GM18867 (cell line): ENCODE results near the gene RBM44.
"Not testable (repeated sequence)": the region's sequence is repeated elsewhere in the genome, so short reads cannot be mapped to it uniquely, and the experiment has no call there.

ENCODE experiments used
- ATAC-seq: cut with Tn5 transposase; IDR thresholded peaks from one replicate; pipeline ENCODE4 v1.9.1; 2021; ENCODE audit warnings: mild to moderate bottlenecking, moderate library complexity; ENCODE audit not compliant: unreplicated experiment

Gene RBM44

GRCh38 chr2:237782181-237782580, 16.4 kb upstream of the RBM44 start:
- no peak for ATAC-seq

DNA sequence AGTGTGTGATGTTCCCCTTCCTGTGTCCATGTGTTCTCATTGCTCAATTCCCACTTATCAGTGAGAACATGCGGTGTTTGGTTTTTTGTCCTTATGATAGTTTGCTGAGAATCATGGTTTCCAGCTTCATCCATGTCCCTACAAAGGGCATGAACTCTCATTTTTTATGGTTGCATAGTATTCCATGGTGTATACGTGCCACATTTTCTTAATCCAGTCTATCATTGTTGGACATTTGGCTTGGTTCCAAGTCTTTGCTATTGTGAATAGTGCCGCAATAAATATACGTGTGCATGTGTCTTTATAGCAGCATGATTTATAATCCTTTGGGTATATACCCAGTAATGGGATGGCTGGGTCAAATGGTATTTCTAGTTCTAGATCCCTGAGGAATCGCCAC, 14.9 kb upstream of the RBM44 start:
- ATAC-seq: not testable (repeated sequence)

GRCh38 chr2:237786936-237787335, 11.6 kb upstream of the RBM44 start:
- ATAC-seq: no peak

DNA sequence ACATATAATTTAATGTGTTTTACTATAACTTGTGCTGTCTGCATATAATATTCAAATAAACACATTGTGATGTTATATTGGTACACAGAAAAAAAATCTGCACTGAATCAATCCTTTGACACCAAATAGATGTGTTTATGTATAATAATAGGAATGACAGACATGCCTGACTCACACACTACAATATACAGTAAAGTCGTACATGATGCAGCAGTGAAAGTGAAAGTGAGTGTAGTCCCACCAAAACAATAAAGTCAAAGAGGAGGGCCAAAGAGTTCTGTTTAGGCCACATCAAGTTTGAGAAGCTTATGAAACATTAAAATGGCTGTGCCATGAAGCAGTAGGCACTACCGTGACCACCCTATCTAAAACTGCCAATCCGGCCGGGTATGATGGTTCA, 8.2 kb upstream of the RBM44 start:
- ATAC-seq: no peak

DNA sequence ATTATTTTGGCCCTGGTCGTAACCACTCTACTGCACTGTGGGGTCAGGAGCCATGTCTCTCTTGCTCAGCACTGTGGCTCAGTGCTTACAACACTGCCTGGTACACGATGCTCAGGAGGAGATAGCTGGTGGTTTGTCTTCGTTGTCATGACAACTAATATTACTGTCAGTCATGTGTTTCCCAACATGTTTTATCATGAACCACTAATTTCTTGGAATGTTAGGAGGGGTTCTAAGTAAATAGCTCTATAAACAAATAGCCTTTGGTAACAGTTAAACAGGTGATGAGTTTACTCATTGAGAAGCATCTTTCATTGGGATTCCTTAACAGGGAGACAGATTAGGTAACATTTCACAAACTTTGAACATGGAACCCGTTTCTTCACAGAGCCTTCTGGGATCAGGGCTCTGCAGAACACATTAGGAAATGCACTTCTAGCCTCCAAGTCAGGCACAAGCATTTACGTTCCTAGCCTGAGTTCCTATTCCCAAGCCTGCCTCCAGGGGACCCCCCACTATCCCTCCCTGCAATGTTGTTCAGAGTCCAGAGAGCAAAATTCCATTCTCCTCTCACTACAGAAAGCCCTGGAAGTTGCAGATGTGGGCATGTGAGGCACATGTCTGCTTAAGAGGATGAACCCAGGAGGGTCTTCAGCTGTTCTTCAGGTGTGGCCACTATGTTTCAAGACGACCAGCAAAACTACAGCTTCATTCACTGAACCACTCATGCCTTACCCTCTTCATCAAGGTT, 6.4 kb upstream of the RBM44 start:
- ATAC-seq: no peak

GRCh38 chr2:237797253-237797652, 1.3 kb upstream of the RBM44 start:
- no peak for ATAC-seq

DNA sequence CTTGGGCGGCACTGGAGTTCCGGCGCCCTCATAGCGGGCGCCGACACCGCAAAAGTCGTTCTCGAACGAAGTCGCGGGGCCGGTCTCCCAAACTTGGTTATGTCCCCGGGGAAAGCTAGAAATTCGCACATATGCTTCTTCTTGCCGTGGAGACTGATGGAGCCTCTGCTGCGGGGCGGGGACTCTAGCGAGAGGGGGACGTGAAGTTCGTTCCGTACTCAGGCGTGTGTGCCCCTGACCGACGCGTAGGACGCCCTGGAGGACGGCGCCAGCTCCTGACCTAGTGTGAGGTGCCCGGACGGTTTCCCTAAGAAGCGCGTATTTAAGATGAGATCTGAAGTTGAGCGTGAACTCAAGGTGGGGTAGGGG, 465 bp downstream of the RBM44 start:
- ATAC-seq: no peak

GRCh38 chr2:237801466-237801865, 2.9 kb downstream of the RBM44 start:
- no peak for ATAC-seq

DNA sequence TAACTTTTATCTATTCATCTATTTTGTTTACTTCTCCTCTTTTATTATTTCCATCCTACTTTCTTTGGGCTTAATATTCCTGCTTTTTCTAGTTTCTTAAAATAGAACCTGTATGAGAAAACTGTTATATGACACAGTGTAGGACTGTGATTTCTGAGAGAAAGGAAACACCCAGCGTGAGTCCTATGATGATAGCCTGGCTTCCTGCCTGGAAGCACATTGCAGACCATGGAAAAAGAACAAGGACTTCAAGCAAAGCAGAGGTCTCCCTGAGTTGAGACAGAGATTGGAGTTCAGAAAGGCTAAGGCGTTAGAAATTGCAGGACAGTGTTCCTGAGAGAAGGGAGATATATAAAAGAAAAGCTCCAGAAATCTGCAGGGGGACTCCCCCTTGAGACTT, 7.8 kb downstream of the RBM44 start:
- no peak for ATAC-seq

DNA sequence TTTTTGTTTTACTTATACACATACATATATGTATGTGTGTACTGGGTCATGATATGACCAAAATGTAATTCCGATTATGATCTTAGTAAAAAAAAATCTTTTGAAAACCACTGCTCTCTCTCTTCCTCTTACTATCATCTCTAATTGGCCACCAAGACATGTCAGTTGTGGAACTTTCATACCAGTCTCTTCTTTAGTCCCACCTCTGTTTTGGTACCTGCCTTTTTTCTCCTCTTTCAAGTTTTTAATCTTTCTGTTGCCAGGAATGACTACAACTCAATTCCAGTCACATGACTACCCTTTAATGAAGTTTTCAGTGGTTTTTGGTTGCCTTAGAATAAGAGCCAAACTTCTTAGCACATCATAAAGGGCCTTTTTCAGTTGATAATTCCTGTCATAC, 17.1 kb downstream of the RBM44 start:
- no peak for ATAC-seq

- no peak for ATAC-seq
Measured at GRCh38 chr2:237816531-237816930, 18.0 kb downstream of the RBM44 start.

DNA sequence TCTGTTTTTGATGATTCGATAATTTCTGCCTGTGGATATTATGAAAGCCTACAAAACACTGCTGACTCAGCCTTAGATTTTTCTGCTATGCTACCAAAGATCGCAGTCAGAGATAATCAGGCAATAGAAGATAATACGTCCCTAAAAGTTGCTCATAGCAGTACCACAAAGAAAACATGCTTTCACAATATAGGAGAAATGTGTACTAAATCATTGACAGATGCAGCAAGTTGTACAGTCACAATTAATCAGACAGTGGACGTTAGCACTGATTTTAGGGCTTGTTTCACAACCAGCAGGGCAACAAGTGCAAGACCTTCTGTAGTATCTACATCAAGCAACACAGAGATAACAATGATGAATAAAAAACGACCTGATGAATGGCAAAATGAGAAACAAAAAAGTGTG, 19.5 kb downstream of the RBM44 start:
- ATAC-seq: no peak

DNA sequence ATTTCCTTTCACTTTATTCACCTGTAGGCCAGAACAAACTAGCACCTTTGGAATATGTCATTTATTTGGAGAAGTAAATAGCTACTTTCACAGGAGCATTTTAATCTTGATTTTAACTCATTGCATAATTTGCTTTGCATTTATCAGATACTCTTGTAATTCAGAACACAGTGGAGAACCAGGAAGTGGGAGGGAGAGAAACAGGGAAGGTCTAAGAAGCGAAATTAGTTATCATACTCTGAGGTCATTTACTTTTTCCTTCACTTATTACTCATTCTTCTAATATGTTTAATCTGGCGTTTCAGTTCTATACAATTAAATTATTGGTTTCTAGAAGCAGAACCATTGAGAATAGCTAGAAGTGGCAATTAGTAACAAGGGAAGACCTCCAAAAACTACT, 20.7 kb downstream of the RBM44 start:
- ATAC-seq: no peak

DNA sequence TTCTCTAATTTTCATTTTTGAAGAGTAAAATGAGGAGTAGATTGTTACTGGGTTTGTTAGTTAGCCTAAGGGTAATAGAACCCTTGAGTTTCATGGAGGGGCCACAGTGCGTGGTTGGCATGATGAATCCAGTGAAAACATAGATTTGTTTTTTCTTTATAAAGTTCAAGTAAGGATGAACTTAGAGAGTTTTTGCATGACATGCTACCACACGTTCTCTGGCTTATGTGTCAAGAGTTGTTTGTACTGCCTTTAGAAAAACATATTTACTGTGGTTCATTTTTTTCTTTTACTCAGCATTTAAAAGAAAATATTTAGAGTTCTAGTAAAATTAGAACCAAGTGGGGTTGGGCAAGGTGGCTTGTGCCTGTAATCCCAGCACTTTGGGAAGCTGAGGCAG, 21.8 kb downstream of the RBM44 start:
- no peak for ATAC-seq

DNA sequence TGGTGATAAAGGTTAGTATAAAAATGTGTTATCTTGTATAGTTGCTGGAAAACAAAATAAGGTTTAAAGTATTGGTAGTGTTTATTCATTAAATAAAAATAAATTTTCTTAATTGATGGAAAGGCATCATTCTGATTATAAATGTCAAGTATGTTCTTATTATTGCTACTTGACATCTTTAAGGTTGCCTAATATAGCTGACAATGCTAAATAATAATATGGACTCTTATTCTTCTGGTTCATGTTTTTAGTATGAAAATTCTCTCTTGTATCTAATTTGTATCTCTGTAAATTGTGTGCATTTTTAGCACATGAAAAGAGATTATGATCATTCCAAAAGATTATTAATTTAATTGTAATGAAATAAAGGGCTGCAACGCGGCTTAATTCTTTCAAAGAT, 25.0 kb downstream of the RBM44 start:
- no peak for ATAC-seq

- no peak for ATAC-seq
Measured at GRCh38 chr2:237824085-237824484, 25.5 kb downstream of the RBM44 start.

DNA sequence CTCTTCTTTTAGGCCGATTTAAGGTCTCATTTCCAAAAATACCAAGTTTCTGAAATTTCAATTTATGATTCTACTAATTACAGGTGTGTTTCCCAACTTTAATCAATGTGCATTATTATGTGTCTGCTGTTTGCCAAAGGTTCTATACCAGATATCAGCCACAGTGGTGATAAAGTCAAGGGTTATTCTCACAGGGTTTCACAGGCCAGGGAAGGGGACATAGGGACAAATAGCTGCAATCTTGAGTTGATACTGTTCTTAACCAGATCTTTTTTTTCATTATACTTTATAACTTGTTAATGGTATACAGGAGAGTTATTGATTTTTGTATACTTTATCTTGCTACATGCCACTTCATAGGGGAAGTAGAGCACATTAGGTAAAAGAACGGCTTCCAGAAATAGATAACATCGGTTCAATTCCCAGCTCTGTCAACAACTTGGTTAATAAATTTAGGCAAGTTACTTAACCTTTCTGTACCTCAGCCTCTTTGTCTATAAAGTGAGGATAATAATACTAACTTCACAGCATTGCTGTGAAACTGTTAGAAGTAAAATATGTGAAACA, 28.9 kb downstream of the RBM44 start:
- ATAC-seq: no peak

GRCh38 chr2:237830522-237830921, 31.9 kb downstream of the RBM44 start:
- ATAC-seq: no peak

- no peak for ATAC-seq
Measured at GRCh38 chr2:237833546-237833945, 35.0 kb downstream of the RBM44 start.

GRCh38 chr2:237835372-237835771, 36.8 kb downstream of the RBM44 start:
- no peak for ATAC-seq

DNA sequence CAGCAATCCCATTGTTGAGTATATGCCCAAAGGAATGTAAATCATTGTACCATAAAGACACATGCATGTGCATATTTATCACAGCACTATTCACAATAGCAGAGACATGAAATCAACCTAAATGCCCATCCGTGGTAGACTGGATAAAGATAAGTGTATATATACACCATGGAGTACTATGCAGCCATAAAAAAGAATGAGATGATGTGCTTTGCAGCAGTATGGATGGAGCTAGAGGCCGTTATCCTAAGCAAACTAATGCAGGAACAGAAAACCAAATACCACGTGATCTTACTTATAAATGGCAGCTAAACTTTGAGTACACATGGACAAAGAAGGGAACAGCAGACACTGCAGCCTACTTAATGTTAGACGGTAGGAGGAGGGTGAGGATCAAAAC, 42.5 kb downstream of the RBM44 start:
- ATAC-seq: no peak

DNA sequence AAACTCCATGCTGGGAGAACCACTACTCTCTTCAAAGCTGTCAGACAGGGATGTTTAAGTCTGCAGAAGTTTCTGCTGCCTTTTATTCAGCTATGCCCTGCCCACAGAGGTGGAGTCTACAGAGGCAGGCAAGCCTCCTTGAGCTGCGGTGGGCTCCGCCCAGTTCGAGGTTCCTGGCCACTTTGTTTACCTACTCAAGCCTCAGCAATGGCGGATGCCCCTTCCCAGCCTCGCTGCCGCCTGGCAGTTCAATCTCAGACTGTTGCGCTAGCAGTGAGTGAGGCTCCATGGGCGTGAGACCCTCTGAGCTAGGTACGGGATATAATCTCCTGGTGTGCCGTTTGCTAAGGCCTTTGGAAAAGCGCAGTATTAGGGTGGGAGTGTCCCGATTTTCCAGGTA, 50.4 kb downstream of the RBM44 start:
- ATAC-seq: not testable (repeated sequence)

- no peak for ATAC-seq
Measured at GRCh38 chr2:237854295-237854694, 55.7 kb downstream of the RBM44 start.
